NB4 (cell line): ENCODE data around the gene UST.
A peak's percentile ranks its signal among the peaks of the same experiment; 100 is the strongest.
"Not testable (repeated sequence)": the region's sequence is repeated elsewhere in the genome, so short reads cannot be mapped to it uniquely, and the experiment has no call there.

Experiments used
- DNase-seq: peaks from one replicate; pipeline ENCODE4 v3.0.0; 2010; ENCODE audit warnings: low read depth
- H3K4me3 ChIP-seq: one replicate; pipeline ENCODE4 v1.5.1; 2011; ENCODE audit warnings: mild to moderate bottlenecking, low read depth, low read length, moderate library complexity
- MYC ChIP-seq: IDR thresholded peaks from 2 replicates; pipeline ENCODE4 v1.6.1; 2011; ENCODE audit warnings: low read depth, low read length
- POLR2A ChIP-seq: IDR thresholded peaks from 2 replicates; pipeline ENCODE4 v1.6.1; 2011; ENCODE audit warnings: mild to moderate bottlenecking; ENCODE audit not compliant: insufficient read length; ENCODE audit errors: extremely low read depth
- TF ChIP-seq, protein P1 (sequence below): IDR thresholded peaks from 2 replicates; pipeline ENCODE4 v1.6.1; 2011; ENCODE audit warnings: low read depth, low read length
- TF ChIP-seq, protein P2 (sequence below): IDR thresholded peaks from one replicate; pipeline ENCODE4 v1.5.1; 2012; ENCODE audit warnings: low read depth, low read length

Gene UST

DNA sequence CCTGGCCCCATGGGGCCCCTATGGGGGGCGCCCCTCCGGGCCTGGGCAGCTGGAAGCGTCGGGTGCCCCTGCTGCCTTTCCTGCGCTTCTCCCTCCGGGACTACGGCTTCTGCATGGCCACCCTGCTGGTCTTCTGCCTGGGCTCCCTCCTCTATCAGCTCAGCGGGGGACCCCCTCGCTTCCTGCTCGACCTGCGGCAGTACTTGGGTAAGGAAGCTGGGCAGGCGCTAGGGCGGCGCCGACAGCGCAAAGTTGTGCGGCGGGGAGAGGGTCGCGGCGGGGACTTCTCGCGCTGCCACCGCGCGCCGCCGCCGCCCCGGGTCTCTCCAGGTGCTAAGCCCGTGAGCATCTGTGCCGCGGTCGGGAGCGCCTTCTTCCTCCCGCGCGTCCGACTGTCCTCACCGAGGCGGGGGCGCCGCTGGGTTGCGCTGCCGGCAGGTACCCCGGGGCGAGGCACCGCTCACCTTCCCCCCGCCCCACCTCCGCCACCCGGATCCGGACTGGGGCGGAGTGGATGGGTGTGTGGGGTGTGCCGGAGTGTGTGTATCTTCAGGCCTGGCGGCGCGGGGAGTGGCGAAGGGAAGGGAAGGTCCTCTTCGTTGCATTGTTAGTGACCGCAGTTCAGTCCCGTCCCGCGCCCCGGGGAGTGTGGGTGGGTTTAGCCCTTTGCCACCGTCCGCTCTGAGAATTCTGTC, 788 bp downstream of the UST start:
- no peak for TF ChIP-seq POLR2A
- TF ChIP-seq, protein P1, sequence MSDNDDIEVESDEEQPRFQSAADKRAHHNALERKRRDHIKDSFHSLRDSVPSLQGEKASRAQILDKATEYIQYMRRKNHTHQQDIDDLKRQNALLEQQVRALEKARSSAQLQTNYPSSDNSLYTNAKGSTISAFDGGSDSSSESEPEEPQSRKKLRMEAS = no peak
- TF ChIP-seq, protein P2, sequence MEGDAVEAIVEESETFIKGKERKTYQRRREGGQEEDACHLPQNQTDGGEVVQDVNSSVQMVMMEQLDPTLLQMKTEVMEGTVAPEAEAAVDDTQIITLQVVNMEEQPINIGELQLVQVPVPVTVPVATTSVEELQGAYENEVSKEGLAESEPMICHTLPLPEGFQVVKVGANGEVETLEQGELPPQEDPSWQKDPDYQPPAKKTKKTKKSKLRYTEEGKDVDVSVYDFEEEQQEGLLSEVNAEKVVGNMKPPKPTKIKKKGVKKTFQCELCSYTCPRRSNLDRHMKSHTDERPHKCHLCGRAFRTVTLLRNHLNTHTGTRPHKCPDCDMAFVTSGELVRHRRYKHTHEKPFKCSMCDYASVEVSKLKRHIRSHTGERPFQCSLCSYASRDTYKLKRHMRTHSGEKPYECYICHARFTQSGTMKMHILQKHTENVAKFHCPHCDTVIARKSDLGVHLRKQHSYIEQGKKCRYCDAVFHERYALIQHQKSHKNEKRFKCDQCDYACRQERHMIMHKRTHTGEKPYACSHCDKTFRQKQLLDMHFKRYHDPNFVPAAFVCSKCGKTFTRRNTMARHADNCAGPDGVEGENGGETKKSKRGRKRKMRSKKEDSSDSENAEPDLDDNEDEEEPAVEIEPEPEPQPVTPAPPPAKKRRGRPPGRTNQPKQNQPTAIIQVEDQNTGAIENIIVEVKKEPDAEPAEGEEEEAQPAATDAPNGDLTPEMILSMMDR = no peak
- no peak for TF ChIP-seq MYC
- H3K4me3 ChIP-seq = no peak overlapping the region
- no peak for DNase-seq

- no peak for DNase-seq
- TF ChIP-seq MYC (no peak), POLR2A (no peak)
- TF ChIP-seq, protein P2 = no peak
- TF ChIP-seq, protein P1 = no peak
- H3K4me3 ChIP-seq = no peak overlapping the region
Observed at GRCh38 chr6:148749674-148750073, 2.8 kb downstream of the UST start.

DNA sequence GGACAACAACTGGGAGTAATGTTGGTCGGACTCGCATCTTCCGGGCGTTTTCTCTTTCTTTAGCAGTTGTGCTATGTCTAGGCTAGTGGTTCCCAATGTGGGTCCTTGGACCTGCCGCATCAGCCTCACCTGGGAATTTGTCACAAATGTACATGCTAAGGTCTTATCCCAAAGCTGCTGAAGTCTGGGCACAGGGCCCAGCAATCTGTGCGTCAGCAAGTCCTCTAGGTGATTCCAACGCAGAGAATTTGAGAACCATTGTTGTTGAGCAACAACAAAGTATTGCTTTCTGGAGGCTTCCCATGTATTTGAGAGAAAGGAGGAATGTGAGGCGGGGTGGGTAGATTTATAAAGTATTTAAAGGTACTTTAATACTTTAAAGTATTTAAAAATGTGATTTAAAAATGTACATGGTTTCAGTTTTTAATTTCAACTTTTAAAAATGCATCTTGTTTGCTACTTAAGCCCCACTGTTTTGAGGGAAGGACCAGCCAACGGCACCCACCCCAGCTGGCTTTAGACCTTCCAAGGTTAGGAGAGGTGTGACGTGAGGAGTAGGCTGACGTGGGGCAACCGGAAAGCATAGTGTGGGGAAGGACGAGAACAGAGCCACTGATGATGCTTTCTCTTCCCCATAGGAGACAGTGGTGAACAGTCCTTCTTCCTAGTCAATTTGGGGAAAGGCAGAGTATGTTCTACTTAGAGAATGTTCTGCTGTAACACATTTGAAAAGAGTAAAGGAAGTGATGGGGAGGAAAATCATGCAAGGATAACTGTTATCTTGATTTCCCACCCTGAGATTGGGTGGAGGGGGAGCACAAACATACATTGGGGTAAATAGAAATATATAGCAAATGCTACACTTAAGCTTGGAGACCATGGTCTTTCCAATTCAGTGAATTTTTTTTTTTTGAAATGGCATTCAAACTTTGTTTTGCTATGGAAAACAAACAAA, 4.3 kb downstream of the UST start:
- H3K4me3 ChIP-seq = no peak overlapping the region
- no peak for TF ChIP-seq MYC
- TF ChIP-seq POLR2A = no peak
- TF ChIP-seq, protein P1 = no peak
- TF ChIP-seq, protein P2 = no peak
- DNase-seq = no peak

DNA sequence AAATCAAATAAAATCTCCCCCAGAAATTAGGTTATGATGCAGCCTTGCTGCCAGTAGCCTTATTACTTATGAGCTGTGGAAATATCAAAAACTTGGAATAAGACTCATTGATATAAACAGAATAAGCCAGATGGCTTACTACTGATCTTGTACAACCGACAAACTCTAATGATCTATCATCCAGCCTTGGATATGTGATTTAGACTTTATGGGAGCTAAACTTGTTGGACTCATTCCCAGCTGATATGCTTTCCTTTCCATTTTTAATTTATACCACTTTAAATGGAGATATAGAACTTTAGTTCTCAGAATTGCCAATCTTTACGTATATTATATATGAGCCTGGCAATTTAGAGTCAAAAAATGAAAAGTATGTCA, 5.0 kb downstream of the UST start:
- TF ChIP-seq MYC (no peak), POLR2A (no peak)
- TF ChIP-seq, protein P2 = no peak
- TF ChIP-seq, protein P1 = no peak
- no peak overlapping the region for H3K4me3 ChIP-seq
- DNase-seq = no peak

- H3K4me3 ChIP-seq, DNase-seq: not testable (repeated sequence)
Observed at GRCh38 chr6:148755379-148755778, 8.5 kb downstream of the UST start.

GRCh38 chr6:148757944-148758480, 11.2 kb downstream of the UST start:
- peak; percentile 9 for DNase-seq
- H3K4me3 ChIP-seq = no peak overlapping the region
- no peak for TF ChIP-seq POLR2A
- TF ChIP-seq, protein P1 = no peak
- TF ChIP-seq MYC = no peak
- TF ChIP-seq, protein P2 = no peak
